A549 (cell line): ENCODE data around the gene CYSRT1. TPM values are rescaled to one million over a fixed set of nuclear protein-coding genes. Genes with fewer than 3 reads are reported as not detected.

ENCODE experiments used
- ATAC-seq, 2 experiments: fragments of 200-7000 bp in 1 of 2; fragments of >200 bp in 1 of 2; cut with Nextera tagmentation in 1 of 2; cut with Tn5 transposase in 1 of 2; 3 replicates each; pipeline versions ENCODE4 v1.8.0 to v1.9.1; 2018 to 2020; ENCODE audit warnings: mild to moderate bottlenecking in 1 of 2, moderate library complexity in 1 of 2
- CTCF ChIA-PET: fragments of 300-600 bp; sonication (Branson Sonifier 250); formaldehyde crosslinking; extraction: SDS; loops from one replicate; lab custom pipeline; 2021; ENCODE audit warnings: antibody characterized with exemption, inconsistent platforms; lab: Yijun Ruan, JAX
- POLR2A ChIA-PET: fragments of 350-600 bp; formaldehyde crosslinking; extraction: SDS; loops from one replicate; lab custom pipeline; 2021; ENCODE audit warnings: antibody characterized with exemption, inconsistent platforms; lab: Yijun Ruan, JAX
- DNase-seq, 2 experiments: peaks; one replicate each; pipeline versions ENCODE4 v3.0.0 to v3.0.0-alpha.2; 2011 to 2016; ENCODE audit warnings: low read depth in 1 of 2, low spot score in 1 of 2
- FAIRE-seq: peaks from 2 replicates; lab custom pipeline; 2011; peaks lifted over from hg19 to GRCh38; lab: Jason Lieb, UNC
- H3K27ac ChIP-seq, 2 experiments: fragments of >200 bp; sonication (Bioruptor Twin); formaldehyde crosslinking; 3 replicates each; pipeline ENCODE4 v1.5.1; 2016 to 2017
- H3K4me1 ChIP-seq: fragments of >200 bp; sonication (Bioruptor Twin); formaldehyde crosslinking; 3 replicates; pipeline ENCODE4 v1.6.1; 2016
- H3K4me2 ChIP-seq: fragments of >200 bp; sonication (Bioruptor Twin); formaldehyde crosslinking; 3 replicates; pipeline ENCODE4 v1.6.1; 2016
- H3K4me3 ChIP-seq: fragments of >200 bp; sonication (Bioruptor Twin); formaldehyde crosslinking; 3 replicates; pipeline ENCODE4 v1.5.1; 2016
- H3K9me3 ChIP-seq: fragments of >200 bp; sonication (Bioruptor Twin); formaldehyde crosslinking; 3 replicates; pipeline ENCODE4 v1.6.1; 2016
- ATOH8 ChIP-seq: fragments of 250-450 bp; sonication (Bioruptor Pico); IDR thresholded peaks from 2 replicates; pipeline ENCODE4 v1.5.0; 2020; ENCODE audit warnings: low read depth, mild to moderate bottlenecking, moderate library complexity
- CBX2 ChIP-seq: fragments of 200-600 bp; sonication (generic); IDR thresholded peaks from 2 replicates; pipeline ENCODE4 v1.6.1; 2016; ENCODE audit warnings: low read depth, mild to moderate bottlenecking, borderline replicate concordance
- EHMT2 ChIP-seq: fragments of 200-600 bp; sonication (generic); IDR thresholded peaks from 2 replicates; pipeline ENCODE4 v1.6.1; 2016; ENCODE audit warnings: antibody characterized with exemption, low read depth, mild to moderate bottlenecking, moderate library complexity
- EP300 ChIP-seq, 2 experiments: fragments of >200 bp; sonication (Bioruptor Twin); formaldehyde crosslinking; IDR thresholded peaks; 2 replicates in 1 of 2; 3 replicates in 1 of 2; pipeline ENCODE4 v1.6.1; 2016 to 2017
- HEYL ChIP-seq: fragments of 250-450 bp; sonication (Bioruptor Pico); IDR thresholded peaks from 2 replicates; pipeline ENCODE4 v1.8.0; 2021; ENCODE audit warnings: mild to moderate bottlenecking, moderate library complexity
- JUN ChIP-seq, 2 experiments: fragments of >200 bp; sonication (Bioruptor Twin); formaldehyde crosslinking; IDR thresholded peaks; 2 replicates in 1 of 2; 3 replicates in 1 of 2; pipeline ENCODE4 v1.6.1; 2016 to 2017
- JUNB ChIP-seq: fragments of >200 bp; sonication (Bioruptor Twin); formaldehyde crosslinking; IDR thresholded peaks from 2 replicates; pipeline ENCODE4 v1.6.1; 2016
- MAFK ChIP-seq: fragments of 450-650 bp; IDR thresholded peaks from 2 replicates; pipeline ENCODE4 v1.6.1; 2014; ENCODE audit not compliant: partially characterized antibody
- NR3C1 ChIP-seq: fragments of >200 bp; sonication (Bioruptor Twin); formaldehyde crosslinking; IDR thresholded peaks from 3 replicates; pipeline ENCODE4 v1.6.1; 2017
- RAD21 ChIP-seq, 2 experiments: fragments of >200 bp in 1 of 2; sonication (Bioruptor Twin) in 1 of 2; formaldehyde crosslinking in 1 of 2; IDR thresholded peaks in 1 of 2; conservative IDR thresholded peaks in 1 of 2; 2 replicates in 1 of 2; 3 replicates in 1 of 2; pipeline ENCODE4 v1.6.1; 2012 to 2018; ENCODE audit warnings: inconsistent platforms in 1 of 2
- WGBS: methylation state at CpG from one replicate; pipeline ENCODE4 v1.1.6; 2017; ENCODE audit errors: missing lambda C conversion rate; 5-methylcytosine and 5-hydroxymethylcytosine counted together
- polyA plus RNA-seq, 4 experiments: library from polyadenylated mRNA; depleted of rRNA in 3 of 4; stranded (reverse); fragments of >200 nt; fragmentation: RNase III in 1 of 4; extraction: RNeasy Plus Mini Kit Qiagen cat#74134 plus additional on column Dnase treatment in 1 of 4; gene quantifications; 2 replicates in 3 of 4; 3 replicates in 1 of 4; pipeline ENCODE4 v1.2.3, GENCODE V29; 2011 to 2017
- TF ChIP-seq, protein P1 (sequence below): fragments of >200 bp; sonication (Bioruptor Twin); formaldehyde crosslinking; IDR thresholded peaks from 3 replicates; pipeline ENCODE4 v1.5.1; 2016

CYSRT1 gene
- polyA plus RNA-seq, 2 of the 4 experiments (the other 2 are of a cell fraction), result 0.30 to 0.81 TPM

- peaks cover 24% of the 10 kb centered on the region for H3K4me1 ChIP-seq
- ATAC-seq, result no peak
- FAIRE-seq, result no peak
- H3K9me3 ChIP-seq, result no peaks in the 10 kb centered on the region
- ChIA-PET CTCF (interaction anchor here (0.9 to 4.0 kb wide), 6 partner anchors 12 to 65 kb away, joined by 3 to 24 read pairs (median 6); partner anchors contain the start of genes ANAPC2, RNF224 and SSNA1), POLR2A (interaction anchor here (1.1 to 1.5 kb wide), 2 partner anchors 18 to 34 kb away, joined by 3 to 5 read pairs; partner anchors contain the start of genes SSNA1 and TUBB4B)
- H3K4me2 ChIP-seq, result peak overlapping the region; percentile 86
- 65% methylated on average over 7 of the region's 7 CpGs for WGBS
- H3K4me3 ChIP-seq, result peak overlapping the region; percentile 93
- peak overlapping the region in 1 of 2 experiments; percentile 97; a peak in 3 of 6 replicates for H3K27ac ChIP-seq
- no peak for TF ChIP-seq HEYL (CRISPR knock-in tag)
- TF ChIP-seq JUNB, result no peak
- DNase-seq, result no peak
Measured at GRCh38 chr9:137206602-137207001, 18.4 kb upstream of the CYSRT1 start.

- no peak for FAIRE-seq
Measured at GRCh38 chr9:137211532-137211931, 13.4 kb upstream of the CYSRT1 start.

GRCh38 chr9:137212520-137212919 is 12.5 kb upstream of the CYSRT1 start:
- WGBS, result 86% methylated on average over 19 of the region's 21 CpGs
- FAIRE-seq, result no peak
- Histone ChIP-seq H3K4me1 (peaks cover 9% of the 10 kb centered on the region), H3K4me2 (no peak overlapping the region), H3K27ac (no peak overlapping the region), H3K9me3 (no peaks in the 10 kb centered on the region)
- no peak for DNase-seq
- POLR2A ChIA-PET, result no interaction called here
- CTCF ChIA-PET, result interaction anchor here (0.9 to 9.9 kb wide), 7 partner anchors 11 to 145 kb away, joined by 3 to 71 read pairs (median 4); partner anchors contain the start of genes RNF224, SSNA1 and TUBB4B
- ATAC-seq, result peak in 1 of 2 experiments; percentile 36; a peak in 3 of 6 replicates
- TF ChIP-seq NR3C1 (no peak), CBX2 (no peak), EHMT2 (no peak), RAD21 (conservative IDR thresholded peaks at IDR 0.05 in 1 of 2, IDR thresholded peaks at IDR 0.05 in 1 of 2) (no peak), EP300 (IDR thresholded peaks at IDR 0.05) (no peak)
- TF ChIP-seq, all 56 proteins: peak for 0
- no peak overlapping the region for H3K4me3 ChIP-seq

More at GRCh38 chr9:137211532-137211931, 13.4 kb upstream of the CYSRT1 start:
- no peaks in the 10 kb centered on the region for H3K9me3 ChIP-seq
- CTCF ChIA-PET, result interaction anchor here (1.5 to 9.9 kb wide), 4 partner anchors 16 to 33 kb away, joined by 3 to 71 read pairs (median 11); partner anchors contain the start of genes RNF224, SSNA1 and TUBB4B
- peaks cover 7% of the 10 kb centered on the region for H3K4me1 ChIP-seq
- TF ChIP-seq ATOH8 (CRISPR knock-in tag) (no peak), JUN (IDR thresholded peaks at IDR 0.05) (0 out of 5 replicates have a peak, but pooled peaks of 1 of the 2 experiments have one; percentile 4)
- ATAC-seq, result no peak
- no peak overlapping the region for H3K27ac ChIP-seq
- WGBS, result 84% methylated on average over 13 of the region's 13 CpGs
- no peak for DNase-seq
- H3K4me2 ChIP-seq, result no peak overlapping the region
- POLR2A ChIA-PET, result no interaction called here
- no peak overlapping the region for H3K4me3 ChIP-seq

DNA sequence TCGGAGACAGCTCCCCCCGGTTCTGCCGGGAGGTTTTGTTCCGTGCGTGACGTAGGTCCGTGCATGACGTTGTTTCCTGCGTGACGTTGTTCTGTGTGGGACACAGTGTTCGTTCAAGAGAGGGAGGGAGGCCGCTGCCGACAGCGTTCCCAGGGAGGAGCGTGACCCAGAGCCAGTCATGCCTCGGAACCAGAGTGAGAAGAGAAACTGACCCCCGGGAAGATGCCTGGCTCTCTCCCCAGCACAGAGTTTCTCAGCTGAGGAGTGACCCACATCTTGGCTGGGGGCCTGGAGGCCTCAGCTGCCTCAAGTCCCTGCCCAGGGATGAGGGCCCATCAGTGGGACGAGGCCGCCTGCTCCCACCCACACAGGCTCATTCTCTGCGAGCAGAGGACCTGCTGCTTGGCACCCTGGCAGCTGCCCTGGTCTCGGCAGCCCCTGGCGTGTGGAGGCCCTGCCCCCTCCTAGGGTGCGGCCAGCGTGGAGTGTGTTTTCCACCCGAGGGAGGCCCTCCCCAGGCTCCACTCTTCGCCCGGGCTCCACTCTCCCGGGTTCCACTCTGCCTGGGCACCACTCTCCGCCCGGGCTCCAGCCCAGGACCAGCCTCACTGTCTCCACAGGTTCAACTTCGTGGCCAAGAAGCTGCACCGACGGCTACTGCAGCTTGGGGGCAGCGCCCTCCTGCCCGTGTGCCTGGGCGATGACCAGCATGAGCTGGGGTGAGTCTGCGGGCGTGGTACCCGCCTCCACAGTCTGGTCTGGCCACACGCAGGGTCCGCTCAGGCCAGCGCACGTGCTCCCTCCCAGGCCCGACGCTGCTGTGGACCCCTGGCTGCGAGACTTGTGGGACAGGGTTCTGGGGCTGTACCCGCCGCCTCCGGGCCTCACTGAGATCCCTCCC is 11.6 kb upstream of the CYSRT1 start:
- Histone ChIP-seq H3K9me3 (no peaks in the 10 kb centered on the region), H3K27ac (no peak overlapping the region), H3K4me1 (peaks cover 16% of the 10 kb centered on the region), H3K4me2 (no peak overlapping the region), H3K4me3 (no peak overlapping the region)
- ChIA-PET POLR2A (interaction anchor here (1.1 to 1.4 kb wide), 2 partner anchors 13 to 27 kb away, joined by 4 to 6 read pairs; partner anchors contain the start of genes TPRN and TUBB4B), CTCF (interaction anchor here (1.0 to 9.9 kb wide), 10 partner anchors 11 to 95 kb away, joined by 3 to 71 read pairs (median 4); partner anchors contain the start of genes CYSRT1, RNF224, SSNA1 and TUBB4B)
- DNase-seq, result no peak
- FAIRE-seq, result no peak
- TF ChIP-seq, protein P1, sequence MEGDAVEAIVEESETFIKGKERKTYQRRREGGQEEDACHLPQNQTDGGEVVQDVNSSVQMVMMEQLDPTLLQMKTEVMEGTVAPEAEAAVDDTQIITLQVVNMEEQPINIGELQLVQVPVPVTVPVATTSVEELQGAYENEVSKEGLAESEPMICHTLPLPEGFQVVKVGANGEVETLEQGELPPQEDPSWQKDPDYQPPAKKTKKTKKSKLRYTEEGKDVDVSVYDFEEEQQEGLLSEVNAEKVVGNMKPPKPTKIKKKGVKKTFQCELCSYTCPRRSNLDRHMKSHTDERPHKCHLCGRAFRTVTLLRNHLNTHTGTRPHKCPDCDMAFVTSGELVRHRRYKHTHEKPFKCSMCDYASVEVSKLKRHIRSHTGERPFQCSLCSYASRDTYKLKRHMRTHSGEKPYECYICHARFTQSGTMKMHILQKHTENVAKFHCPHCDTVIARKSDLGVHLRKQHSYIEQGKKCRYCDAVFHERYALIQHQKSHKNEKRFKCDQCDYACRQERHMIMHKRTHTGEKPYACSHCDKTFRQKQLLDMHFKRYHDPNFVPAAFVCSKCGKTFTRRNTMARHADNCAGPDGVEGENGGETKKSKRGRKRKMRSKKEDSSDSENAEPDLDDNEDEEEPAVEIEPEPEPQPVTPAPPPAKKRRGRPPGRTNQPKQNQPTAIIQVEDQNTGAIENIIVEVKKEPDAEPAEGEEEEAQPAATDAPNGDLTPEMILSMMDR, result peak; percentile 11; the same call in 1 of the 3 replicates
- TF ChIP-seq MAFK, result no peak
- TF ChIP-seq RAD21 (conservative IDR thresholded peaks at IDR 0.05 in 1 of 2, IDR thresholded peaks at IDR 0.05 in 1 of 2), result peak in 1 of 2 experiments; percentile 31; a peak in 1 of 5 replicates
- WGBS, result 91% methylated on average over 39 of the region's 49 CpGs
- peak in 1 of 2 experiments; percentile 35; a peak in 3 of 6 replicates for ATAC-seq
